ENCODE data around the gene CDC16.

Gene CDC16

DNA sequence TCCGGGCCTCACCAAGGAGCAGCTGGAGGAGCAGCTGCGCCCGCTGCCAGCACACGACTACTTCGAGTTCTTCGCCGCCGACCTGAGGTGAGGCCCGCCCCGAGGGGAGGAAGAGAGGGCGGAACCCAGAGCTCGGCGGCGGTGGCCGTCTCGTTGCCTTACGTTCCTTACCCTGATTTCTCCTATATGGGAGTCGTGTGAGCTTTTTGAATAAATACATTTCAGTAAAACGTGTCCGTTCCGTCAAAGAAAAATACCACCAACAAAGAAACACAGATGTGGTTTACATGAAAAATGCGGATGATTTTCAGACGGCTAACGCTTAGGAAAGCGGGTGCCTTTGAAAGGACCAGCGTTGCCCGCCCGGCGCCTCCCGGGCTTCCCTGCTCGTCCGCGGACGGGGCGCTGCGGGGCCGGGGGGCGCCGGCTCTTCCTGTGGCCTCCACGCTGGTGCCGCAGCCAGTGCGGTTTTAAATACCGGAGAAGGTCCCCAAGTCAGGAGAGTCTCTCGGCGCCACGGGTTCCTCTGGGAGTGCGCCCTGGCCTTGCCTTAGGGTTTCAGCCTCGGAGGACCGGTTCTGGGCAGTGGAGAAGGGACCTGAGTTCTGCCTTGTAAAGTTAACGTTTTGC, 47.5 kb downstream of the CDC16 start:
- Mint-ChIP-seq H3K4me1 (ENCODE audit: low read depth) (peaks cover 27% of the 10 kb centered on the region), H3K27ac (peak overlapping the region; percentile 87)

DNA sequence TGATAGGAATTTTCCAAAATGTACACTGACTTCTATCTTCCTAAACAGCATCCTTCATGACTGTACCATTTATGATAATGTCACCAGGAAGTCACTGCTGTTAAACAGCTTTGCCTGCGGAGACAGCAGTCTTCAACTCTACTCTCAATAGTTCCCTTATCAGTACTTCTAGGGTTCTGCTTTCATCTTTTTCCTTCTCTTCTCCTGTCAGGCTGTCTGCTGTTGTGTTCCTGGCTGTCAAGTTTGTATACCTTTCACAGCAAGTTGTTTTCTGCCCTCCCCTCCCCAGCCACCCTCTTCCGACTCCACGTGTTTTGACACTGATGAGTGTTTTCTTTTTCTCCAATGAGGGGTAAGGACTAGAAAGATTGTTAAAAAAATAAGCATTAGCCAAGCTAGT, 48.9 kb downstream of the CDC16 start:
- H3K27ac Mint-ChIP-seq: peak overlapping the region; percentile 46
- no peaks in the 10 kb centered on the region for H3K9me3 Mint-ChIP-seq
- H3K4me1 Mint-ChIP-seq (ENCODE audit: low read depth): peaks cover 27% of the 10 kb centered on the region
- H3K27me3 Mint-ChIP-seq (ENCODE audit: low read depth): no peaks in the 10 kb centered on the region
- no peak for DNase-seq (ENCODE audit: low spot score)
- peak overlapping the region; percentile 49 for H3K4me3 Mint-ChIP-seq
- peaks cover 53% of the 10 kb centered on the region for H3K36me3 Mint-ChIP-seq (ENCODE audit: low read depth)

More for the DNA sequence above, 47.5 kb downstream of the CDC16 start:
- Mint-ChIP-seq H3K27me3 (ENCODE audit: low read depth) (no peaks in the 10 kb centered on the region), H3K36me3 (ENCODE audit: low read depth) (peaks cover 49% of the 10 kb centered on the region), H3K4me3 (peak overlapping the region; percentile 89), H3K9me3 (no peaks in the 10 kb centered on the region)
- DNase-seq (ENCODE audit: low spot score): peak; percentile 35

DNA sequence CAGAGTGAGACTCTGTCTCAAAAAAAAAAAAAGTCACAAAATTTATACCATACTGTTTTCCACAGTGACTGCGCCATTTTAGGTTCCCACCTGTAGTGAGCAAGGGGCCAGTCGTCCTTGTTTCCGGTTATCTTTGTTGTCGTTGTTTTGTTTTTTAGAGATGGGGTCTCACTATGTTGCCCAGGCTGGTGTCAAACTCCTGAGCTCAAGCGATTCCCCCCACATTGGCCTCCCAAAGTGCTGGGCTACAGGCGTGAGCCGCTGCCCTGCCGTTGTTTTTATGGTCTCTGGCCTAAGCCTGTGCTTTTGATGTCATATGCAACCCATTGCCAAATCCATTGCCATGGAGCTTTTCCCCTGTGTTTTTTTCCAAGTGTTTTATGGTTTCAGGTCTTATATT, 50.0 kb downstream of the CDC16 start:
- Mint-ChIP-seq H3K9me3 (no peaks in the 10 kb centered on the region), H3K27me3 (ENCODE audit: low read depth) (no peaks in the 10 kb centered on the region), H3K27ac (no peak overlapping the region), H3K4me3 (no peak overlapping the region), H3K4me1 (ENCODE audit: low read depth) (peaks cover 21% of the 10 kb centered on the region), H3K36me3 (ENCODE audit: low read depth) (peaks cover 61% of the 10 kb centered on the region)
- no peak for DNase-seq (ENCODE audit: low spot score)

DNA sequence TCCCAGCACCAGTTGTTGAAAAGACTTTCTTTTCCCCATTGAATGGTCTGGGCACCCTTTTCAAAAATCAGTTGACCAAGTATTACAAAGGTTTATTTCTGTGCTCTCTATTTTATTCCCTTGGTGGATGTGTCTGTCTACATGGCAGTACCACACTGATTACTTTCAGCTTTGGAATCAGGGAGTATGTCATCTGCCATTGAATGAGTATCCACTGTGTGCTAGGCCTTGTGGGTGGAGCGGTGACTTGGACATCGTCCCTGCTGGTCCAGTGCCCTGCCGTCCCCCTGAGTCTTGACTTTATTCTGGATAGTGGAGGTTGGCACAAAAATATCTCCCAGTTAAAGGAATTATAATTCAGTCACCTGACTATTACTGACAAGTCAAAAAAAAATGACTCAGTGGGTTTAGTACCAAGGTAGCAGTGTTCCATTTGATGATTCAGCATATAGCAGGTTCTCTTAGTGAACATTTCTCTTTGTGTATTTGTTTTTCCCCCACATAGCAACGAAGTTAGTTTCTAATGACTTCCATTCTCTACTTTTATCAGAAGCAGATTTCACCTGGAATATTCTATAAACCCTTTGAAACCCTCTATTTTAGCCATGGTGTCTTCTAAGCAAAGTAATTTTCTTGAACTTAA, 50.6 kb downstream of the CDC16 start:
- DNase-seq (ENCODE audit: low spot score): no peak
- H3K36me3 Mint-ChIP-seq (ENCODE audit: low read depth): peaks cover 60% of the 10 kb centered on the region

DNA sequence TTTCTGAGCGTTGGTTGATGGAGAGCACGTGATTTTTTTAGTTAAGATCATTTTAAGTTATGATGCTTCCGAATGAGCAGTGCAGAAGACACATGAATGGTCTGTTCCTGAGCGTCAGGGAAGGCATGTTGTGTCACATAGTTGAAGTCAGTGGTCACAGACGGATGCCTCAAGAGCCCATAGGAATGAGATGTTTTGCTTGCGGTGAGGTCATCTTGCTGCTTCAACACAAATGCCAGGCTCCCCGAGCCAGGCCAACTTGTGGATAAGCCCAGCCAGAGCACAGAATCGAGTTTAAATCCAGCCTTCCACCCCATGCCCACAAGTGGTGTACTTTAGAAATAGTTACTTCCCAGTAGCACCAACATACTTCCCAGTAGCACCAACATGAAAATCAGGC, 52.1 kb downstream of the CDC16 start:
- no peak overlapping the region for H3K27ac Mint-ChIP-seq
- no peaks in the 10 kb centered on the region for H3K27me3 Mint-ChIP-seq (ENCODE audit: low read depth)
- H3K4me3 Mint-ChIP-seq: no peak overlapping the region
- H3K9me3 Mint-ChIP-seq: no peaks in the 10 kb centered on the region
- DNase-seq (ENCODE audit: low spot score): no peak
- peaks cover 12% of the 10 kb centered on the region for H3K4me1 Mint-ChIP-seq (ENCODE audit: low read depth)
- H3K36me3 Mint-ChIP-seq (ENCODE audit: low read depth): peaks cover 60% of the 10 kb centered on the region

More for the DNA sequence above, 50.6 kb downstream of the CDC16 start:
- Mint-ChIP-seq H3K27me3 (ENCODE audit: low read depth) (no peaks in the 10 kb centered on the region), H3K9me3 (no peaks in the 10 kb centered on the region), H3K27ac (no peak overlapping the region), H3K4me1 (ENCODE audit: low read depth) (peaks cover 16% of the 10 kb centered on the region), H3K4me3 (no peak overlapping the region)

DNA sequence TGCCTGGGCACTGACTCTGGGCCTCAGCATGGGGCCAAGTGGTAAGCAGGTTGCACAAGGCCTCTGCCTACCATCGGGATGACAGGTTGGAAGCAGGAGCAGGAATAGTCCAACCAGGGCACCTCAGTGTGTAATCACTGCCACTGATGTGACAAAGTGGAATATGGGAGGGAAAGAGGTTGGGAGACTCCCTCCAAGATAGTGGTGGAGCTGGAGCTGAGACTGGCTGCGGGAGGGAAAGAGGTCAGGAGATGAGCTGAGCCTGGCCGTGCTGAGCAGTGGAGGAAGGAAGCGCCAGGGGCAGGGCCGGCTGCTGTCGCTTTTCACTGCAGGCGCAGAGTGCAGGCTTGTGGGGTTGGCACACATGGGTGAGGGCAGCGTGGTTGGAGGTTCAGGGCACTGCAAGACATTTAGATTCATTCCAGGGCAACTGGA, 53.5 kb downstream of the CDC16 start:
- no peak overlapping the region for H3K27ac Mint-ChIP-seq

DNA sequence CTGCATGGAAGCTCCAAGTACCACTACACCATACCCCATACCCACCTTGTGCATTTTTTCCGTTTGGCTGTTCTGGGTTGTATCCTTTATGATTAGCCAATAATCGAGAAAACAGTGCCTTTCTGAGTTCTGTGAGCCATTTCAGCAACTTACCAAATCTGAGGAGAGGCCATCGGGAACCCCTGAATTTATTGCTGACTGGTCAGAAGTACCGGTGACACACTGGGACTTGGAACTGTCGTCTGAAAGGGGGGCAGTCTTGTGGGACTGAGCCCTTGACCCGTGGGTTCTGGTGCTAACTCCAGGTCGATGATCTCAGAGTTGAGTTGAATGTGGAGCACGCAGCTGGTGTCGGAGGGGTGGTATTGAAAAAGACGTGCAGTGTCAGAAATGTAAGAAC, 61.8 kb downstream of the CDC16 start:
- Mint-ChIP-seq H3K4me1 (ENCODE audit: low read depth) (no peaks in the 10 kb centered on the region), H3K4me3 (no peak overlapping the region), H3K27ac (no peak overlapping the region), H3K27me3 (ENCODE audit: low read depth) (no peaks in the 10 kb centered on the region), H3K9me3 (no peaks in the 10 kb centered on the region), H3K36me3 (ENCODE audit: low read depth) (peaks cover 36% of the 10 kb centered on the region)
- no peak for DNase-seq (ENCODE audit: low spot score)

More for the DNA sequence above, 53.5 kb downstream of the CDC16 start:
- Mint-ChIP-seq H3K9me3 (no peaks in the 10 kb centered on the region), H3K27me3 (ENCODE audit: low read depth) (no peaks in the 10 kb centered on the region), H3K4me1 (ENCODE audit: low read depth) (peaks cover 9% of the 10 kb centered on the region), H3K4me3 (no peak overlapping the region), H3K36me3 (ENCODE audit: low read depth) (peaks cover 61% of the 10 kb centered on the region)
- DNase-seq (ENCODE audit: low spot score): no peak

DNA sequence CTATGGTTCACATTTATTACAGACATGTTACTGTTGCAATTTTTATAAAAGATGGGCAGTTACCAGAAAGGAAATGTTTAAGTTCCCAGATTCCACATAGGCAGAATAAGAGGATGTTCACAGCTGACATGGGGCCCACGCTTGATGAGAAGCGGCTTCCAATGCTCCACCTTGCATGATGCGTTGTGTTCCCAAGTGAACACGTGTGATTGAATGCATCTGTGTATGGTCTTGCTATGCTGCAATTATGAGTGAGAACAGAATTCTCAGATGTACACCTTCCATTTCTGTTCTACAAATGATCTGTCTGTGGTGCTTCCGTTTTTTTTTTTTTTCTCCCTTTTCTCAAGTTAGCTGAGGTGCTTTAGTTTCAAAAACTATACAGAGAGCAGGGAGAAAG, 62.2 kb downstream of the CDC16 start:
- no peak for DNase-seq (ENCODE audit: low spot score)
- Mint-ChIP-seq H3K4me1 (ENCODE audit: low read depth) (no peaks in the 10 kb centered on the region), H3K36me3 (ENCODE audit: low read depth) (peaks cover 36% of the 10 kb centered on the region), H3K27ac (no peak overlapping the region), H3K27me3 (ENCODE audit: low read depth) (no peaks in the 10 kb centered on the region), H3K9me3 (no peaks in the 10 kb centered on the region), H3K4me3 (no peak overlapping the region)

DNA sequence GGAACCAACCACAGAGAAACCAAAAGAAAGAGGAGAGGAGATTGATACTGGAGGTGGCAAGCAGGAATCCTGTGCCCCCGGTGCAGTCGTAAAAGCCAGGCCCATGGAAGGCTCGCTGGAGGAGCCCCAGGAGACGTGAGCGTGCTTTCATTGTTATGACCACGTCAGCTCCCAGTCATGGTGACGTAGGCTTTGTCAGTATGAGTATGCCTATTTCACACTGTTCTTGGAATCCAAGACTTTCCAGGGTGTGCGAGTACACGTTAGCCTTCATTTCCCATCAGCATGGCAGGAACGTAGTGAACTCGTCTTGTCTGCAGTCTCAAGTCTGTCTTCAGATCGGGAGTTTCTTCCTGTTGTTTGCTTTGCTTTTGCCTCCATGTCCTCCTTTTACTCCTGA, 64.2 kb downstream of the CDC16 start:
- no peak overlapping the region for H3K27ac Mint-ChIP-seq
- no peaks in the 10 kb centered on the region for H3K9me3 Mint-ChIP-seq
- H3K36me3 Mint-ChIP-seq (ENCODE audit: low read depth): peaks cover 43% of the 10 kb centered on the region
- no peak for DNase-seq (ENCODE audit: low spot score)
- no peaks in the 10 kb centered on the region for H3K27me3 Mint-ChIP-seq (ENCODE audit: low read depth)
- no peaks in the 10 kb centered on the region for H3K4me1 Mint-ChIP-seq (ENCODE audit: low read depth)
- no peak overlapping the region for H3K4me3 Mint-ChIP-seq

DNA sequence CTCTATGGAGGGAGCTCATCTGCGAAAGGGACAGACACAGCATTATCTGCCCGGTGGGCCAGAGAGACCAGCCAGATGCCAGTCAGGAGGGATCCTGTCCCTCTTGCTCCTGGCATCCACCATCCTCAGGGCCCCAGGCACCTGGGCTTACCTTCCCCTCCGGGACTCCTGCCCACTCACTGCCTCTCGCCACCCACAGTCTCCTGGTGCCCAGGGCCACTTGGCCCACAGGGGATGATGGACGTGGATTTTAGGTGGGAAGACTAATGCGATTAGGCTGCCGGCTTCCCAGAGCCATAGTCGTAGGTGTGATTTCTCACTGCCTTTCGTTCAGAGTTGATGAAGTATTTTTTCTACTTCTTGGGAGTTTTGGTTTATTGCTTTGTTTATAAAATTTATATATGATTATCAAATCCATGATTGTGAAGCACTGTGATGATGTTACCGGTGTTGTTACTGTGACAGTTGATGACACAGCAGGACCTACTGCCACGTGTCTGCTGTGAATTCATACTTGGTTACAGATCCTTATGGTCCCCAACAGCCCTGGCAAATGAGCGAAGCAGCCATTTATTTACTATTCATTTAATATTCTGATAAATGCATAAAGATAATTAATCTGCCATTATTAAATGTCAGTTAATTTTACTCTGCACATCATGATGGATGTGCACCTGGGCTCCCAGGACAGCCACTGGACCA, 65.1 kb downstream of the CDC16 start:
- Mint-ChIP-seq H3K27ac (no peak overlapping the region), H3K4me1 (ENCODE audit: low read depth) (no peaks in the 10 kb centered on the region), H3K27me3 (ENCODE audit: low read depth) (no peaks in the 10 kb centered on the region), H3K4me3 (no peak overlapping the region), H3K9me3 (no peaks in the 10 kb centered on the region), H3K36me3 (ENCODE audit: low read depth) (peaks cover 44% of the 10 kb centered on the region)
- DNase-seq (ENCODE audit: low spot score): no peak

DNA sequence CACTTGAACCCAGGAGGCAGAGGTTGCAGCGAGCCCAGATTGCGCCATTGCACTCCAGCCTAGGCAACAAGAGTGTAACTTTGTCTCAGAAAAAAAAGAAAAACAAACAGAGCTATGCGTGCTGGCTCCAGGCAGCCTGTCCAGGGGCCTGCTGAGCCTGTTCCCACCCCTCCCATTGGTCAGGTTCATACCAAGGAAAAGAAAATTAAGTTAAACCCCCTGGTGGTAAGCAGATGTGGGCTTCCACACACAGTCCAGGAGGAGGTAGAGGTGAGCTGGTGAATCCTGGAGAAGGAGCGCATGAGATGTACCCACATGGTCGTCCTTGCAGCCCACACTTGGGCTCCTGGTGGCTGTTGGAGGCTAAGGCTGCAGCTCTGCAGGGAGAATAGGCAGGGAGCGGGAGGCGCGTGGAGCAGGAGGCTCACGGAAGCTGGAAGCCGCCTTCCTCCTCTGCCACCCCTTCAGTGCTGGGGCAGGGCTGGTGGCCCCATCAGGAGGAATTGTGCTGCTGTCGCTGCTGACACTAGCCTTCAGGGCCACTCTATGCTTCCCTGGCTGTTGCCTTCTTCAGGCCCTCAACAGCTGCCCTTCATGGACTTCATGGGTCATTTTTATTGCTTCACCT, 69.1 kb downstream of the CDC16 start:
- DNase-seq (ENCODE audit: low spot score): no peak
- no peaks in the 10 kb centered on the region for H3K9me3 Mint-ChIP-seq
- peaks cover 38% of the 10 kb centered on the region for H3K36me3 Mint-ChIP-seq (ENCODE audit: low read depth)
- no peak overlapping the region for H3K4me3 Mint-ChIP-seq
- no peaks in the 10 kb centered on the region for H3K4me1 Mint-ChIP-seq (ENCODE audit: low read depth)
- H3K27ac Mint-ChIP-seq: no peak overlapping the region
- H3K27me3 Mint-ChIP-seq (ENCODE audit: low read depth): no peaks in the 10 kb centered on the region

DNA sequence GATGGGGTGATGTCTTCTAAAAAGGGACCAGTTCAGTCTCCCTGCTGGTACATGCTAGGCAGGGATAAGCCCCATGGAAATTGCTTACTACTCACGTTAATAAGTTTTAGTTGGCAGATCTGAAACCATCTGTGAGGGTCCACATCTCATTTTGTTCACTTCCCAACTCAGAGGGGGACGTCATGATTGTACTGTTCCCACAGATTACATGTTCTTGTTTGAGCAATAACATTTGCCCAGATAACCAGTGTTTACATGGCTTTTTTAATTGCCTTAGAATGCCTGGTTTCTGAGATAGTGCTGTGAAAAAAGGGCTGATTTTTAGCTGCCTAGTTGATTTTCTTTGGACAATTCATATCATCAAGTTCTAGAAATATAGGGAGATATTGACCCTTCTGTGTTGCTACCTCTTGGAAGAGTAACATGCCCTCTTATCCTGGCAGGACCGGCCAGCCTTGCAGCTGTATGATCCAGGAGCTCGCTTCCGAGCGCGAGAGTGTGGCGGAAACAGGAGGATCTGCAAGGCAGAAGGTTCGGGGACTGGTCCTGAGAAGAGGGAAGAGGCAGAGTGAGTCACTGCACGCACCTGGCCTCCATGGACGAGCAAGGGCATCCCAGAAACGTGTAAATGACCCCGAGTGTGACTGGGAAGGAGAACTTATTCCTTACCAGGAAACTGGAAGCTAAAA, 69.8 kb downstream of the CDC16 start:
- Mint-ChIP-seq H3K4me3 (no peak overlapping the region), H3K36me3 (ENCODE audit: low read depth) (peaks cover 31% of the 10 kb centered on the region), H3K4me1 (ENCODE audit: low read depth) (no peaks in the 10 kb centered on the region), H3K9me3 (no peaks in the 10 kb centered on the region), H3K27ac (no peak overlapping the region), H3K27me3 (ENCODE audit: low read depth) (no peaks in the 10 kb centered on the region)
- DNase-seq (ENCODE audit: low spot score): no peak

DNA sequence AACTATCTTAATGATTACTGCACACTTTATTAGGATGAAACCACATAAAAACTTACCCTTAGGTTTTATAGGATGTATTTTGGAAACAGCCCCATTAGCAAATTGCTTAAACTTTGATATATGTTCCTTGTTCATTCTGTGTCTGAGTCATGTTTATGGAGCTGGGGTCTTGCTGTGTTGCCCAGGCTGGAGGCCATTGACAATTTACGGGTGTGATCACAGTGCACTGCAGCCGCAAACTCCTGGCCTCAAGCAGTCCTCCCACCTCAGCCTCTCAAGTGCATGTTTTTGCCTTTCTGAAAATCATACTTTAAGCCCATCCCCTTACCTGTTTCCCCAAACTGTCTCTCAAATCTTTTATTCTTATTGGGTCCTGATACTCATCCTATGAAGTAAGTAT, 74.4 kb downstream of the CDC16 start:
- DNase-seq (ENCODE audit: low spot score): no peak
- Mint-ChIP-seq H3K9me3 (no peaks in the 10 kb centered on the region), H3K27ac (no peak overlapping the region), H3K4me1 (ENCODE audit: low read depth) (peaks cover 11% of the 10 kb centered on the region), H3K27me3 (ENCODE audit: low read depth) (no peaks in the 10 kb centered on the region), H3K4me3 (no peak overlapping the region), H3K36me3 (ENCODE audit: low read depth) (peaks cover 9% of the 10 kb centered on the region)

Data from T-helper 2 cell treated with Interferon-gamma antibody and Interleukin-4, amounts not matched to agents 5 μg/mL and 100 μg/mL, for 36 hours (primary cell).